ENCODE data around the gene PPP3R1. TPM values are rescaled to one million over a fixed set of nuclear protein-coding genes. Genes with fewer than 3 reads are reported as not detected.

The PPP3R1 gene
- total and polyA plus RNA-seq, 2 experiments from 2014 or later = 7.9 to 49.6 TPM

DNA sequence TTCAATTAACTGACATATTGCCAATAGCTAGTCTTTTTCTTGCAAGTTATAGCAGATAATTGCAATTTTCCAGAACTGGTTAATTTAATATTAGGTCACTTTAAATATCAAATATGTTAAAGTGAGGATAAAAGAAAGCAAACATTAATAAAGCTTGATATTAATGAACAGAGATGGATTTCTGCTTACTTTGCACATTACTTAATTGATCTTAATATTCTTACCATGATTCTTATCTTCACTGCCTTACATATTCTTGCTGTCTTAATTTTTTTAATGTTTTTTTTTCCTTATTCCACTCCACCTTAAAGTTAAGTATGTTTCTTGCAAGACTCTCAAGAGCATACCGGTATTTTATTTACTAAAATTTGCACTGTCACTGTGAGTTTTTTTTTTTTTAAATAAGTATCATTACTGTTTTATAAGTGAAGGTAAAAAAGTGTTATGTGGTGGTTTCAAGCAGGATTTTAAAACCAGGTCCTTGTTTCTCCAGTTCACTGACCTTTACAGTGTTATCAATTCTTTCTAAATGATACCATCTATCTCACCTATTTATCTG is 33.9 kb downstream of the PPP3R1 start:
- Histone ChIP-seq H3K9me2 (ENCODE audit: insufficient read depth) (no peaks in the 10 kb centered on the region), H3K36me3 (ENCODE audit: insufficient read depth) (no peaks in the 10 kb centered on the region), H3K4me3 (no peak overlapping the region), H2AFZ (no peak overlapping the region), H3K27me3 (ENCODE audit: insufficient read depth) (no peaks in the 10 kb centered on the region), H4K20me1 (replicated peaks; ENCODE audit: insufficient read depth) (peaks cover 56% of the 10 kb centered on the region), H3K4me2 (no peak overlapping the region), H3K4me1 (ENCODE audit: insufficient read depth) (peaks cover 11% of the 10 kb centered on the region; the same call in 1 of the 2 replicates), H3K27ac (ENCODE audit: low read depth) (no peak overlapping the region), H3K79me2 (replicated peaks; ENCODE audit: insufficient read depth) (peaks cover 100% of the 10 kb centered on the region), H3F3A (replicated peaks; ENCODE audit: low read depth) (no peaks in the 10 kb centered on the region)
- TF ChIP-seq REST (IDR thresholded peaks at IDR 0.05; ENCODE audit: unreplicated experiment) (no peak), JUNB (IDR thresholded peaks at IDR 0.05; ENCODE audit: unreplicated experiment) (no peak), STAT1 (IDR thresholded peaks at IDR 0.05; ENCODE audit: unreplicated experiment) (no peak)
- H3K27ac Mint-ChIP-seq = peak overlapping the region; percentile 82
- no peaks in the 10 kb centered on the region; the same call in 2 of the 3 replicates for H3K36me3 Mint-ChIP-seq (ENCODE audit: low read depth)
- H3K9me3 Mint-ChIP-seq = no peaks in the 10 kb centered on the region
- H3K4me1 Mint-ChIP-seq = peaks cover 31% of the 10 kb centered on the region
- no peak for DNase-seq (ENCODE audit: low spot score)
- no peaks in the 10 kb centered on the region for H3K27me3 Mint-ChIP-seq (ENCODE audit: insufficient read depth, low read depth, poor library complexity)
- ATAC-seq = no peak
- H3K4me3 Mint-ChIP-seq = no peak overlapping the region

- H3K36me3 ChIP-seq (ENCODE audit: insufficient read depth) = no peaks in the 10 kb centered on the region
- no peaks in the 10 kb centered on the region for H3K27me3 ChIP-seq (ENCODE audit: insufficient read depth)
- no peak overlapping the region for H2AFZ ChIP-seq
- H3K27ac Mint-ChIP-seq = no peak overlapping the region
- H3F3A ChIP-seq (replicated peaks; ENCODE audit: low read depth) = no peaks in the 10 kb centered on the region
- no peak overlapping the region for H3K4me3 ChIP-seq
- no peaks in the 10 kb centered on the region; the same call in 2 of the 3 replicates for H3K36me3 Mint-ChIP-seq (ENCODE audit: low read depth)
- H3K79me2 ChIP-seq (replicated peaks; ENCODE audit: insufficient read depth) = peaks cover 100% of the 10 kb centered on the region
- no peak overlapping the region for H3K4me3 Mint-ChIP-seq
- no peak for ATAC-seq
- H3K4me1 Mint-ChIP-seq = peaks cover 28% of the 10 kb centered on the region
- DNase-seq (ENCODE audit: low spot score) = no peak
- H3K27me3 Mint-ChIP-seq (ENCODE audit: insufficient read depth, low read depth, poor library complexity) = no peaks in the 10 kb centered on the region
- H3K9me3 Mint-ChIP-seq = no peaks in the 10 kb centered on the region
- peaks cover 54% of the 10 kb centered on the region for H4K20me1 ChIP-seq (replicated peaks; ENCODE audit: insufficient read depth)
- H3K9me2 ChIP-seq (ENCODE audit: insufficient read depth) = no peaks in the 10 kb centered on the region
- H3K4me2 ChIP-seq = no peak overlapping the region
- H3K27ac ChIP-seq (ENCODE audit: low read depth) = no peak overlapping the region
- peaks cover 11% of the 10 kb centered on the region; the same call in 1 of the 2 replicates for H3K4me1 ChIP-seq (ENCODE audit: insufficient read depth)
- no peak for TF ChIP-seq CREB1 (CRISPR knock-in tag; IDR thresholded peaks at IDR 0.05; ENCODE audit: low read depth)
- TF ChIP-seq ZNF114 (CRISPR knock-in tag; IDR thresholded peaks at IDR 0.05) = no peak
- TF ChIP-seq NANOG (IDR thresholded peaks at IDR 0.05; ENCODE audit: borderline replicate concordance) = no peak
- TF ChIP-seq ZNF462 (CRISPR knock-in tag; IDR thresholded peaks at IDR 0.05) = no peak
- TF ChIP-seq, protein P1, sequence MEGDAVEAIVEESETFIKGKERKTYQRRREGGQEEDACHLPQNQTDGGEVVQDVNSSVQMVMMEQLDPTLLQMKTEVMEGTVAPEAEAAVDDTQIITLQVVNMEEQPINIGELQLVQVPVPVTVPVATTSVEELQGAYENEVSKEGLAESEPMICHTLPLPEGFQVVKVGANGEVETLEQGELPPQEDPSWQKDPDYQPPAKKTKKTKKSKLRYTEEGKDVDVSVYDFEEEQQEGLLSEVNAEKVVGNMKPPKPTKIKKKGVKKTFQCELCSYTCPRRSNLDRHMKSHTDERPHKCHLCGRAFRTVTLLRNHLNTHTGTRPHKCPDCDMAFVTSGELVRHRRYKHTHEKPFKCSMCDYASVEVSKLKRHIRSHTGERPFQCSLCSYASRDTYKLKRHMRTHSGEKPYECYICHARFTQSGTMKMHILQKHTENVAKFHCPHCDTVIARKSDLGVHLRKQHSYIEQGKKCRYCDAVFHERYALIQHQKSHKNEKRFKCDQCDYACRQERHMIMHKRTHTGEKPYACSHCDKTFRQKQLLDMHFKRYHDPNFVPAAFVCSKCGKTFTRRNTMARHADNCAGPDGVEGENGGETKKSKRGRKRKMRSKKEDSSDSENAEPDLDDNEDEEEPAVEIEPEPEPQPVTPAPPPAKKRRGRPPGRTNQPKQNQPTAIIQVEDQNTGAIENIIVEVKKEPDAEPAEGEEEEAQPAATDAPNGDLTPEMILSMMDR (conservative IDR thresholded peaks at IDR 0.05; ENCODE audit: low read depth in 2 of 2) = no peak
- no peak for TF ChIP-seq POLR2AphosphoS5 (IDR thresholded peaks at IDR 0.05; ENCODE audit: low read depth)
- no peak for TF ChIP-seq EZH2 (IDR thresholded peaks at IDR 0.05; ENCODE audit: low read depth, unreplicated experiment)
Measured at GRCh38 chr2:68217729-68218128, 34.6 kb downstream of the PPP3R1 start.
